T-helper 22 cell (primary cell): ENCODE results near the gene PCDH15.

Experiments
- DNase-seq: peaks from one replicate; pipeline ENCODE4 v3.0.0-alpha.2; 2020; ENCODE audit warnings: low read depth

Gene PCDH15

GRCh38 chr10:53843736-53844362 is 957.2 kb downstream of the PCDH15 start:
- no peak for DNase-seq

DNA sequence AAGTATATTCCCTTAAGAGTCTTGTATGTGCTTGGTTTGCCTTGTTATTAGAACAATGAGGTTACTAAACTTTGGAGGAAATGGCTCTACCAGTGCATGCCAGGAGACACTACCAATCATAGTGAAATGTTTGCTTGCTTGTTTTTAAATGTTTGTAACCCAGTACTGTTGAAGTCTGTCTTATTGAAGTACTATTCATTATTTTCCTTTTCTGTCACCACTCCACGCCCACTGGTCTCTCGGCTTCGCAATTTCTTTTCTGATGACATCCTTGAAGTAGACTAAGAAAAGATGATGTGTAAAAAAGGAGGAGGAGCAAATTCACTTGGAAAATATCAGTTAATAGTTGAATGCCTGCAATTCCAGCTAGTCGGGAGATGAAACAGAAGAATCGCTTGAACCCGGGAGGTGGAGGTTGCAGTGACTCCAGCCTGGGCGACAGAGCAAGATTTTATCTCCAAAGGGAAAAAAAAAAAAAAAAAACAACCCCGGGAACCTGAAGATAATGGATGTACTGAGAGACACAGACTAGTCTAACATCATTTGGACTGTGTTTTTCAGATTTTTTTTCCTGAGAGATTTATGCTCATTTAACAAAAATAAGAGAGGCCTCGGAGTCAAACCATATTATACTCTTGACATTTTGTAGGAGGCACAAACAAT is 959.4 kb downstream of the PCDH15 start:
- no peak for DNase-seq

- no peak for DNase-seq
Measured at GRCh38 chr10:53840653-53841052, 960.4 kb downstream of the PCDH15 start.

DNA sequence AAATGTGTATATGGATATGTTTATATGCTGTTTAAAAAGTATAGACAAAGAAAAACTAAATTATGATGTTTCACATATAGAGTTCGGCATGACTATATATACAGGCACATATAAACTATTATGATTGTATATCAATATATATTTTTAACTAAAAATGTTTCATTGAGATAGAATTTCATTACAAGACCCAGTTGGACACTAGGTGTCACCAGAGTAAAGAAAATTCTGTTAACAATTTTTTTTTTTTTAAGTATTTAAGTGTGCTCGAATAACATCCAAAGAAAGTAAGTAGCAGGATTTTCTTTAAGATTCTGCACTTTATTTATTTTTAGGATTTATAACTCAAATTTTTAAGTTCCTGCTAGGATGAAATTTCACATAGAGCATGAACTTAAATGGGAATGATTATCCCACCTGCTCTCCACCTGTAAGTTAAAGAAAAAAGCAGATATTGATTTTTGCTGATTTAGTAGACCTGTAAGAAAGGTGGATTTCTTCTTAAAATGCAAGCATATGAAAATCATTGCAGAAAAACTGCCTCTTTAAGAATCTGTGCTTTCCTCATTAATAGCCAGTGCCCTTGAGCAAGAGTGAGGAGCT is 961.5 kb downstream of the PCDH15 start:
- no peak for DNase-seq

GRCh38 chr10:53836638-53837037 is 964.4 kb downstream of the PCDH15 start:
- no peak for DNase-seq

DNA sequence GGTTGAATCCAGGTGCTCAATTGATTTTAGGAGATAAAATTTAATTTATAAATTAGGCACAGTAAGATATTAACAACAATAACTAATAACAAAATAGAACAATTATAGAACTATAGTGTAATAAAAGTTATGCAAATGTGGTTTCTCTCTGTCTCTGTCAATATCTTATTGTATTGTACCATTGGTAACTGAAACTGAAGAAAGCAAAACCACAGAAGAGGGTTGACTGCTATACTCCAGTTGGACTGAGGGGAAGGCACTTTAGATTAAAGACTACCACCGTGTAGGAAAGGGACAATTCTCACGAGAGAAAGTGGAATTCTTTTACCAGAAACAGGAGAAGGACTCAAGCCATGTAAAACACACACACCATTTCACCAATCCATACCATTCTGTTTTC is 967.1 kb downstream of the PCDH15 start:
- no peak for DNase-seq

- DNase-seq: no peak
Measured at GRCh38 chr10:53827261-53827660, 973.8 kb downstream of the PCDH15 start.

DNA sequence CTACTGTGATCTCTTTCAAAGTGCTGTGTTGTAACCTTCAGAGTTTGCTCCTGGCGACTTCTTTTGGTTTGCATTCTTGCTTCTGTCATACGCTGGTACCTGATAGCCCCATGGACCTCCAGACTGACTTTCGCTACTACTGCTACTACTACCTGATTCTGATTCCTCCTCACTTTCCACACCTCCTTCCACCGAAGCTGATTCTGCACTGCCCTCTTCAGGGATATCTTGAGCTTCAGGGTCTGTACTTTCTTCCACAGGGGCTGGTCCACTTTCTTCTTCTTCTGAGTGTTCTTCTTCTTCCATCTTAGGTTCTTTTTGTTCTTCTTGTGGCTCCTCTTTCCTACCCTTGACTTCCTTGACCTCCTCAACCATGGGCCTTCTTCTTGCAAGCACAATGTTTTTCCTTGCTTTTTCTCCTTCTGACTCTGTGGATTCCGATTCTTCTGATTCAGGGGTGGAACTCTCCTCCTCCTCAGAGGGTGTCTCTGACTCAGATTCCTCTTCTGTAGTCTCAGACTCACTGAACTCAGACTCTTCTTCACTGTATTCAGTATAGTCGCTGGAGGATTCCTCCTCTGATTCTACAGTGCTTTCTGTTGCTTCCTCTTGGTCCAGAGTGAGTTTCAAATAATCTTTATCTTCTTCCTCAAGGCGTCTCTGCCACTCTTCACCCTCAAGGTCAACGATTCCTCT is 992.2 kb downstream of the PCDH15 start:
- no peak for DNase-seq

GRCh38 chr10:53786236-53786900 is 1014.7 kb downstream of the PCDH15 start:
- no peak for DNase-seq

DNA sequence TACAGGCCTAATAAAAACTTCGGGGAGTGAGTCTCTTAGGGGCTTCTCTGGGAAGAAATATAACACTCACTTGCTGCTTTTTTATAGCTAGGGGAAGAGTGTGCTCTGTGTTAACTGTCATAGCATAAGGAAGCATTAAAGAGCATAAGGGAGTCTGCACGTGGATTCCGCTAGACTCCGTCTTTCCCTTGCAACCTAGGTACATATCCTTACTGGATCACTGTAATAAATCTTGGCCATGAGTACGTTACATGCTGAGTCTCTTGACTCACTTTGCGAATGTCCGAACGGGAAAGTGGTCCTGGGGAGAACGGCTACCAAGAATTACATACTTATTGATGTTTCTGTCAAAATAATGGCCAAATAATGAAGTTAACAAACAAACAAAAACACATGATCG is 1029.3 kb downstream of the PCDH15 start:
- no peak for DNase-seq

- DNase-seq: no peak
Measured at GRCh38 chr10:53770903-53771302, 1030.1 kb downstream of the PCDH15 start.

DNA sequence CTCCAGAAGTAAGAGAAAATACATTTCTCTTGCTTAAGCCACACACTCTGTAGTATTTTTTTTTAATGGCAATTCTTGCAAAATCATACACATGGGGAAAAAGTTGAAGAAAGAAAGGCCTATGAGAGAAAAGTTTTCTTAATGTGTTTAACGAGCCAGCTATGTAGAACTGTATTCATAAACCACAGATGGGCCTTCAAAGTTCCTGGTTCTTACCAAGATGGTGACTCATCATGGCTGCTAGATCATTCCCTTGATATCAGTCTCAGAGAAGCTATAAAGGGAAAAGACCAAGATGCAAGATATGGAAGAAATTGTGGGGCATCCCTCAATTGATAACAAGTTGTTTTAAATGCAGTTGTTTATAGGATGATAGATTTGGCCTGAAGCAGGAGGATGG is 1035.7 kb downstream of the PCDH15 start:
- no peak for DNase-seq

- no peak for DNase-seq
Measured at GRCh38 chr10:53754596-53755250, 1046.3 kb downstream of the PCDH15 start.
